SU-DHL-6 (cell line): ENCODE results near the gene CYYR1.

Experiments
- H2AFZ ChIP-seq: fragments of 200-600 bp; sonication (generic); 2 replicates; pipeline ENCODE4 v1.6.1; 2014; ENCODE audit warnings: low read depth, mild to moderate bottlenecking, moderate library complexity, mixed read lengths, antibody characterized with exemption, low read length; ENCODE audit not compliant: severe bottlenecking
- H3F3A ChIP-seq: fragments of 200-600 bp; shearing (Covaris generic); 2 replicates; pipeline ENCODE4 v1.6.0; 2016; ENCODE audit warnings: antibody characterized with exemption, mild to moderate bottlenecking; ENCODE audit not compliant: insufficient read depth
- H3K27ac ChIP-seq: fragments of 200-600 bp; sonication (generic); 2 replicates; pipeline ENCODE4 v1.5.1; 2016; ENCODE audit warnings: low read depth, mild to moderate bottlenecking, low read length, moderate library complexity, mixed read lengths
- H3K27me3 ChIP-seq: fragments of 200-600 bp; sonication (generic), shearing (Covaris generic); 2 replicates; pipeline ENCODE4 v1.6.0; 2014; ENCODE audit warnings: mild to moderate bottlenecking, low read length
- H3K36me3 ChIP-seq: fragments of 200-600 bp; sonication (generic); 2 replicates; pipeline ENCODE4 v1.6.1; 2014; ENCODE audit warnings: mild to moderate bottlenecking, low read length, mixed read lengths
- H3K4me2 ChIP-seq: fragments of 300-600, 200-600 bp; shearing (Covaris generic), sonication (generic); 2 replicates; pipeline ENCODE4 v1.6.0; 2014; ENCODE audit warnings: low read length, low read depth, mild to moderate bottlenecking; ENCODE audit not compliant: poor library complexity, severe bottlenecking
- H3K4me3 ChIP-seq: fragments of 200-600 bp; sonication (generic); 2 replicates; pipeline ENCODE4 v1.5.1; 2014; ENCODE audit warnings: antibody characterized with exemption, low read length, mild to moderate bottlenecking, mixed read lengths; ENCODE audit not compliant: insufficient read depth, poor library complexity, severe bottlenecking
- H3K79me2 ChIP-seq: fragments of 200-600 bp; sonication (generic); 2 replicates; pipeline ENCODE4 v1.6.1; 2014; ENCODE audit warnings: mild to moderate bottlenecking, low read length, moderate library complexity; ENCODE audit not compliant: insufficient read depth
- H3K9ac ChIP-seq: fragments of 200-600 bp; sonication (generic); 2 replicates; pipeline ENCODE4 v1.7.0; 2014; ENCODE audit warnings: mild to moderate bottlenecking, low read length
- H3K9me2 ChIP-seq: fragments of 200-600 bp; sonication (generic); replicated peaks from 2 replicates; pipeline ENCODE4 v1.6.1; 2014; ENCODE audit warnings: low read length; ENCODE audit not compliant: insufficient read depth
- H3K9me3 ChIP-seq: fragments of 200-600 bp; sonication (generic); 2 replicates; pipeline ENCODE4 v1.6.1; 2014; ENCODE audit warnings: low read length, mixed read lengths; ENCODE audit not compliant: insufficient read depth
- H4K20me1 ChIP-seq: fragments of 200-600 bp; sonication (generic); 2 replicates; pipeline ENCODE4 v1.6.1; 2014; ENCODE audit warnings: low read depth, mild to moderate bottlenecking, antibody characterized with exemption, low read length, moderate library complexity, mixed read lengths
- CTCF ChIP-seq: fragments of 200-600 bp; sonication (generic); IDR thresholded peaks from one replicate; pipeline ENCODE4 v1.5.1; 2017; ENCODE audit warnings: antibody characterized with exemption, mild to moderate bottlenecking, low read length, moderate library complexity; ENCODE audit not compliant: insufficient read depth, poor library complexity, severe bottlenecking
- EZH2phosphoT487 ChIP-seq: fragments of 200-600 bp; sonication (generic), shearing (Covaris generic); conservative IDR thresholded peaks from 2 replicates; pipeline ENCODE4 v1.6.1; 2018; ENCODE audit warnings: mild to moderate bottlenecking, antibody characterized with exemption, low read length, moderate library complexity, mixed read lengths

CYYR1 gene

GRCh38 chr21:26572702-26573381 is at the start of gene CYYR1:
Gene CYYR1, minus strand, starts transcription at chr21:26573286. Its CDS starts 346 bp downstream, at chr21:26572940.
- Histone ChIP-seq H3K27ac (no peak within 1 kb of the TSS), H2AFZ (no peak within 1 kb of the TSS), H3K9me2 (no peaks in the 10 kb centered on the region), H3K79me2 (no peaks in the 10 kb centered on the region), H4K20me1 (no peaks in the 10 kb centered on the region), H3K36me3 (no peaks in the 10 kb centered on the region), H3K4me3 (no peak within 1 kb of the TSS), H3F3A (no peaks in the 10 kb centered on the region), H3K9me3 (no peaks in the 10 kb centered on the region), H3K27me3 (no peaks in the 10 kb centered on the region), H3K9ac (no peak within 1 kb of the TSS), H3K4me2 (no peak within 1 kb of the TSS)
- no peak for TF ChIP-seq EZH2phosphoT487
- TF ChIP-seq CTCF = no peak

DNA sequence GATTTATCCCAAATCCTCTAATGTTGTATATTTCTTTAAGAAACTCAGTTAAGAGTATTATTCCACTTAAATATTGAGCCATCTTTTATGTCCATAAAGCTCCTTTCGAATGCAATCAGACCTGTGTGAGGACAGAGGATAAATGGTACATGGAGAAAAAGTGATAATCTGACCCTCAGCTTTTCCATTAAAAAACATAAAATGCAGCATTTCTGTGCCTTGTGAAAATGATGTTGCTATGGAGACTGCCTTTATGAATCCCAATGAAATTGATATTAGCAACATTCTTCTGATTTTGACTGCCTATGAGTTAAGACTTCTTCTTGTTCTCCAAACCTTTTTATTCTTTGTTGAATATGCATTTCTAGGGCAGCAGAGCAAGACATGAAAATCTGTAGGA is 44.1 kb upstream of the CYYR1 start:
- H3K36me3 ChIP-seq = no peaks in the 10 kb centered on the region; the same call in 1 of the 2 replicates
- H2AFZ ChIP-seq = no peak overlapping the region
- H3K27ac ChIP-seq = no peak overlapping the region
- TF ChIP-seq CTCF = no peak
- TF ChIP-seq EZH2phosphoT487 = no peak
- no peak overlapping the region for H3K4me3 ChIP-seq
- H3F3A ChIP-seq = no peaks in the 10 kb centered on the region
- no peaks in the 10 kb centered on the region for H4K20me1 ChIP-seq
- H3K79me2 ChIP-seq = no peaks in the 10 kb centered on the region
- no peak overlapping the region for H3K4me2 ChIP-seq
- H3K9ac ChIP-seq = no peak overlapping the region
- H3K9me3 ChIP-seq = no peaks in the 10 kb centered on the region
- no peaks in the 10 kb centered on the region for H3K9me2 ChIP-seq
- H3K27me3 ChIP-seq = no peaks in the 10 kb centered on the region

DNA sequence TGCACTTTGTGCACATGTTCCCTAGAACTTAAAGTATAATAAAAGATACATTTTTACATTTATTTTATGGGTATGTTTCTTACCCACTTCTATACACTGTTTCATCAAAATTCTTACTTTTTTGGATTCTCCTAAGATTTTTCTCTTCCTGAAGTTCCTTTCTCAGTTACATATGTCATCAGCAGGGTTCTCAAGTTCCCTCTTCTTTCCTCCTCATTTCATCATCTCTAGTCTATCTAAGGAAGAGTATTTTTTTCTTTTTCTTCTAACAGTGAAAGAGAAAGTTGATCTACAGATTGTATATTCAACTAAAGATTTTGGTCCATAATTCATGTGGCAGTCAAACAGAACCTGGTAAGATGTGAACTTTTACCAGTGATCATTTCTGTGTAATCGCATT is 41.2 kb upstream of the CYYR1 start:
- H3K27me3 ChIP-seq = no peaks in the 10 kb centered on the region
- H3K9me2 ChIP-seq = no peaks in the 10 kb centered on the region

More for the DNA sequence above, 41.2 kb upstream of the CYYR1 start:
- no peaks in the 10 kb centered on the region for H3K9me3 ChIP-seq
- TF ChIP-seq CTCF (no peak), EZH2phosphoT487 (no peak)
- no peaks in the 10 kb centered on the region for H3K79me2 ChIP-seq
- H2AFZ ChIP-seq = no peak overlapping the region
- no peaks in the 10 kb centered on the region for H3F3A ChIP-seq
- H3K36me3 ChIP-seq = no peaks in the 10 kb centered on the region; the same call in 1 of the 2 replicates
- H3K27ac ChIP-seq = no peak overlapping the region
- no peak overlapping the region for H3K4me3 ChIP-seq
- H3K9ac ChIP-seq = no peak overlapping the region
- H3K4me2 ChIP-seq = no peak overlapping the region
- H4K20me1 ChIP-seq = no peaks in the 10 kb centered on the region
